K562 (cell line): ENCODE results near the gene ELOVL1. TPM values are rescaled to one million over a fixed set of nuclear protein-coding genes. Genes with fewer than 3 reads are reported as not detected.

Experiments
- AFF4 ChIP-seq: sonication (generic); formaldehyde crosslinking; IDR thresholded peaks from 2 replicates; pipeline ENCODE4 v1.8.0; 2023; ENCODE audit warnings: mild to moderate bottlenecking, missing genetic modification reagents
- CTBP1 ChIP-seq: fragments of 450-650 bp; IDR thresholded peaks from 2 replicates; pipeline ENCODE4 v1.6.1; 2016; ENCODE audit warnings: borderline replicate concordance
- CXXC5 ChIP-seq: fragments of 250-450 bp; sonication (Bioruptor Pico); IDR thresholded peaks from 2 replicates; pipeline ENCODE4 v1.8.0; 2022; ENCODE audit warnings: inconsistent platforms, mild to moderate bottlenecking, moderate library complexity
- DEAF1 ChIP-seq: fragments of 450-650 bp; formaldehyde crosslinking; IDR thresholded peaks from 2 replicates; pipeline ENCODE4 v1.4.0; 2020; ENCODE audit warnings: mild to moderate bottlenecking, moderate library complexity
- E2F4 ChIP-seq: sonication (generic); formaldehyde crosslinking; IDR thresholded peaks from 2 replicates; pipeline ENCODE4 v1.8.0; 2022; ENCODE audit warnings: mild to moderate bottlenecking, low read depth, missing genetic modification reagents
- NFYB ChIP-seq: IDR thresholded peaks from 2 replicates; pipeline ENCODE4 v1.6.1; 2011; ENCODE audit warnings: mild to moderate bottlenecking, moderate library complexity; ENCODE audit not compliant: insufficient read length; ENCODE audit errors: extremely low read depth
- POLR2A ChIP-seq: fragments of 450-650 bp; conservative IDR thresholded peaks from 2 replicates; pipeline ENCODE4 v1.6.1; 2016
- PTBP1 ChIP-seq: fragments of 200-400 bp; formaldehyde crosslinking; IDR thresholded peaks from 2 replicates; pipeline ENCODE4 v1.6.1; 2017; ENCODE audit warnings: low read depth, low read length
- RBFOX2 ChIP-seq: fragments of 200-400 bp; formaldehyde crosslinking; IDR thresholded peaks from 2 replicates; pipeline ENCODE4 v1.6.1; 2017; ENCODE audit warnings: low read depth, mild to moderate bottlenecking, low read length, moderate library complexity
- SMAD4 ChIP-seq: fragments of 250-450 bp; sonication (Bioruptor Pico); conservative IDR thresholded peaks from 2 replicates; pipeline ENCODE4 v1.8.0; 2021; ENCODE audit warnings: inconsistent platforms, mild to moderate bottlenecking, moderate library complexity
- STAT6 ChIP-seq: sonication (generic); formaldehyde crosslinking; IDR thresholded peaks from 2 replicates; pipeline ENCODE4 v1.8.1; 2023; ENCODE audit warnings: mild to moderate bottlenecking, missing genetic modification reagents
- ZNF143 ChIP-seq: sonication (generic); formaldehyde crosslinking; IDR thresholded peaks from 2 replicates; pipeline ENCODE4 v1.9.0; 2022; ENCODE audit warnings: mild to moderate bottlenecking, missing genetic modification reagents
- ZNF395 ChIP-seq: fragments of 200-800 bp; sonication (Bioruptor generic); IDR thresholded peaks from 2 replicates; pipeline ENCODE4 v1.6.1; 2017; ENCODE audit warnings: missing genetic modification characterization, missing compliant biosample characterization
- polyA plus RNA-seq, 8 experiments: library from polyadenylated mRNA; depleted of rRNA in 4 of 8; stranded (reverse) in 5 of 8; unstranded in 3 of 8; fragments of >200 nt; fragmentation: Nextera tagmentation in 2 of 8; fragmentation: Illumina TruSeq in 1 of 8; extraction: Ambion mirVana in 2 of 8; extraction: Trizol in 1 of 8; gene quantifications; 2 replicates each; pipeline versions ENCODE4 v1.2.1 to v1.2.3, GENCODE V29; 2011 to 2014; ENCODE audit warnings: inconsistent platforms in 1 of 8, missing spikeins in 1 of 8
- total RNA-seq, 7 experiments: library from RNA; depleted of rRNA in 6 of 7; stranded (reverse); fragments of >200 nt in 6 of 7; fragmentation: Illumina TruSeq in 2 of 7; extraction: Trizol in 2 of 7; gene quantifications; 2 replicates each; pipeline versions ENCODE4 v1.2.1 to v1.2.3, GENCODE V29; 2011 to 2021; ENCODE audit warnings: low replicate concordance in 1 of 7

ELOVL1 gene
- total and polyA plus RNA-seq, 9 of the 15 experiments (the other 6 are each of a cell fraction or from before 2014, with no cell fraction given), result 51.0 to 157 (median 70.3) TPM

GRCh38 chr1:43367904-43368645 is at the start of gene ELOVL1 (continued):
- TF ChIP-seq ZNF395 (CRISPR knock-in tag) (peak; percentile 70; the same call in 1 of the 2 replicates), SMAD4 (CRISPR knock-in tag) (peak; percentile 90), POLR2A (peak; percentile 92), STAT6 (CRISPR knock-in tag) (peak; percentile 91; the same call in 1 of the 2 replicates), CXXC5 (CRISPR knock-in tag) (peak; percentile 95), DEAF1 (CRISPR knock-in tag) (peak; percentile 53; the same call in 1 of the 2 replicates), AFF4 (CRISPR knock-in tag) (peak; percentile 57; the same call in 1 of the 2 replicates), PTBP1 (no peak), NFYB (peak; percentile 38), RBFOX2 (peak; percentile 89), ZNF143 (CRISPR knock-in tag) (peak; percentile 55; the same call in 1 of the 2 replicates), E2F4 (CRISPR knock-in tag) (0 out of 2 replicates have a peak, but pooled peaks have one; percentile 31), CTBP1 (peak; percentile 94)
